ENCODE measurements around the gene RERE. TPM values are rescaled to one million over a fixed set of nuclear protein-coding genes. Genes with fewer than 3 reads are reported as not detected.
"Not testable (repeated sequence)": the region's sequence is repeated elsewhere in the genome, so short reads cannot be mapped to it uniquely, and the experiment has no call there.

The RERE gene
- total RNA-seq, 2 donors from 2014 or later, result 74.5 to 128 TPM

DNA sequence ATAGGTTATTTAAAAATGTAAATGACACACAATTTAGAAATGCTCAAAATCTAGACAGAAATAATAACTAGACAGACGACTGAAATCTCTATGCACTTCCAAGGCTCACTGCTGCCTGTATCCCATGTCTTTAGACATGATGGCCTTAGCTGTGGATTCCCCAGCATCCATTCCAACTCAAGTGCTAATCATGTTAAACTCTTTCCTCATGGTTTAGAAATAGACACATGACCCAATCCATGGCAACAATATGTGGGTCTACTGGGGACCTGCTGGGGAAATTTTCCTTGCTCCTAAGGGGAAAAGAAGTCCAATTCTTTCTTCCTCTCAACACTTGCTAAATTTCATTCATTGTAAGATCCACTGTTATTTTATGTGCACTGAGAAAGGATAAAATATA lies 311.0 kb downstream of the RERE start:
- intact Hi-C loops (cut with DNase I), result no loop called here
- 80 to 85% methylated on average over 1 of the region's 1 CpG for WGBS, 2 donors
- Histone ChIP-seq H3K36me3 (replicated peaks in 1 of 2; ENCODE audit: insufficient read depth in 1 of 2, low read depth in 2 of 2) (no peaks in the 10 kb centered on the region), H3K4me1 (no peaks in the 10 kb centered on the region), H3K27ac (no peak overlapping the region), H3K4me3 (no peak overlapping the region), H3K9me3 (no peaks in the 10 kb centered on the region), H3K27me3 (no peaks in the 10 kb centered on the region)
- no peak for ATAC-seq
- no peak for DNase-seq
- TF ChIP-seq, protein P1, sequence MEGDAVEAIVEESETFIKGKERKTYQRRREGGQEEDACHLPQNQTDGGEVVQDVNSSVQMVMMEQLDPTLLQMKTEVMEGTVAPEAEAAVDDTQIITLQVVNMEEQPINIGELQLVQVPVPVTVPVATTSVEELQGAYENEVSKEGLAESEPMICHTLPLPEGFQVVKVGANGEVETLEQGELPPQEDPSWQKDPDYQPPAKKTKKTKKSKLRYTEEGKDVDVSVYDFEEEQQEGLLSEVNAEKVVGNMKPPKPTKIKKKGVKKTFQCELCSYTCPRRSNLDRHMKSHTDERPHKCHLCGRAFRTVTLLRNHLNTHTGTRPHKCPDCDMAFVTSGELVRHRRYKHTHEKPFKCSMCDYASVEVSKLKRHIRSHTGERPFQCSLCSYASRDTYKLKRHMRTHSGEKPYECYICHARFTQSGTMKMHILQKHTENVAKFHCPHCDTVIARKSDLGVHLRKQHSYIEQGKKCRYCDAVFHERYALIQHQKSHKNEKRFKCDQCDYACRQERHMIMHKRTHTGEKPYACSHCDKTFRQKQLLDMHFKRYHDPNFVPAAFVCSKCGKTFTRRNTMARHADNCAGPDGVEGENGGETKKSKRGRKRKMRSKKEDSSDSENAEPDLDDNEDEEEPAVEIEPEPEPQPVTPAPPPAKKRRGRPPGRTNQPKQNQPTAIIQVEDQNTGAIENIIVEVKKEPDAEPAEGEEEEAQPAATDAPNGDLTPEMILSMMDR (IDR thresholded peaks at IDR 0.05), result no peak
- TF ChIP-seq POLR2A (IDR thresholded peaks at IDR 0.05), result no peak

DNA sequence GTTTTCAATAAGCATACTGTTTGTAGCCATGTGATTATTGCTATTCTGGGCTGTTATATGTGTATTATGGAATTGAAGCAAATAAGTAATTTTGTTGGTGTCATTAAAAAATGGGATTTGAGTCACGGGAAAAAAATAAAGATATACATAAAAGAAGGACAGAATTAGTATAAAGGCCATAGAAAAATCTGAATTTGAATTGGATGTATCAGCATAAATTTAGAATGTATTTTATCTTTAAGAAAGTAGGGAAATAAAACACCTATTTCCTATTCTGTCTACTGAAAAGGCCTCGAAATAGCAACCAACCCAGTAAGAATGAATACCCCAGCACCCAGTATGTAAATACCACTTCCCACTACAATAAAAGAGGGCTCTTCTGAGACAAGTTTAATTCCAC lies 313.6 kb downstream of the RERE start:
- H3K27ac ChIP-seq, result no peak overlapping the region
- no peaks in the 10 kb centered on the region for H3K4me1 ChIP-seq
- intact Hi-C loops (cut with DNase I), result no loop called here
- H3K4me3 ChIP-seq, result no peak overlapping the region
- DNase-seq, result no peak
- TF ChIP-seq, protein P1 (IDR thresholded peaks at IDR 0.05), result no peak
- TF ChIP-seq POLR2A (IDR thresholded peaks at IDR 0.05), result no peak
- WGBS, 2 donors, result 95 to 100% methylated on average over 2 of the region's 2 CpGs
- H3K27me3 ChIP-seq, result no peaks in the 10 kb centered on the region
- no peak for ATAC-seq
- H3K36me3 ChIP-seq (replicated peaks in 1 of 2; ENCODE audit: insufficient read depth in 1 of 2, low read depth in 2 of 2), result peaks cover 0 to 4% of the 10 kb centered on the region in 2 donors
- no peaks in the 10 kb centered on the region for H3K9me3 ChIP-seq

DNA sequence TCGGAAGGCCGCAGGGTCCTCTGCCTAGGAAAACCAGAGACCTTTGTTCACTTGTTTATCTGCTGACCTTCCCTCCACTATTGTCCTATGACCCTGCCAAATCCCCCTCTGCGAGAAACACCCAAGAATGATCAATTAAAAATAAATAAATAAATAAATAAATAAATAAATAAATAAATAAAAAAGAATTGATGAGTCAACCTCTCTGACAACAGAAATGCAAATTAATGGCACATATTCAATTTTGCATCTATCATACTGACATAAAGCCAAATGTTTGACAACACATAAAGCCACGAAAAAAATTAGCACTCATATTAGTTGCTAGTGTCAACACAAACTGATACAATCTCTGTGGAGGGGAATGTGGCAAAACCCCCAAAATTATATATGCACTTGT lies 314.5 kb downstream of the RERE start:
- H3K27me3 ChIP-seq; H3K4me3 ChIP-seq; H3K27ac ChIP-seq; ATAC-seq; intact Hi-C loops (cut with DNase I); H3K36me3 ChIP-seq (replicated peaks in 1 of 2; ENCODE audit: insufficient read depth in 1 of 2, low read depth in 2 of 2); H3K9me3 ChIP-seq; H3K4me1 ChIP-seq; DNase-seq: not testable (repeated sequence)
- WGBS, 2 donors, result 90 to 92% methylated on average over 4 of the region's 4 CpGs

DNA sequence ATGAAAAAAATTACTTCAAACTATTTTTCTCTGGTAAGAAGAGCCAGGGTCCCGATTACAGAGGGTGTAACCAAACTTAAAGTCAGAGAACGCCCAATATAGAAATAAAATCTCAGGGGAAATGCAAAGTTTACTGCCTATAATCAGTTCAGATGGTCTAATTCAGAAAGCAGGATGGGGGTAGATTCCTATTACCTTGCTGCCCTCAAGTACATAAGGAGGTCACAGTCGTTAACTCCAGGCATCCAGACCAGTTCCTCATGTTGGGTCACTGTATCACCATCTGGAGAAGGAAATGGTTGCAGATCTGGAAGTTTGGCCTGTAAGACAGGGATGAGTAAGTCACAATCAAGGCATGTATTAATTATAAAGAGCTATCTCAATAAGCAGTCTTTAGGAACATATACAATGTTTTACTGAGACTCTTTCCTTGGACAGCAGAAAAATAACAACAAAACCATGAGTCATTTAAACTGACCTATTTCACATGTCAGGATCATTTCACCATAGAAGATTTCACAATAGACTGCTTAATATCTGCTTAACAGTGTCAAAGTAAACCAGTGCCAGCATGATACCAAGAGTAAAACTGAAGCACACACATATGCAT lies 320.1 kb downstream of the RERE start:
- Histone ChIP-seq H3K27ac (no peak overlapping the region), H3K27me3 (no peaks in the 10 kb centered on the region), H3K36me3 (replicated peaks in 1 of 2; ENCODE audit: insufficient read depth in 1 of 2, low read depth in 2 of 2) (peaks cover 7 to 12% of the 10 kb centered on the region in 2 donors), H3K9me3 (no peaks in the 10 kb centered on the region), H3K4me3 (no peak overlapping the region), H3K4me1 (no peaks in the 10 kb centered on the region)
- no peak for ATAC-seq
- intact Hi-C loops (cut with DNase I), result no loop called here
- no peak for DNase-seq
- TF ChIP-seq POLR2A (IDR thresholded peaks at IDR 0.05), result no peak
- TF ChIP-seq, protein P1 (IDR thresholded peaks at IDR 0.05), result no peak
- WGBS, 2 donors, result 68 to 78% methylated on average over 3 of the region's 3 CpGs

DNA sequence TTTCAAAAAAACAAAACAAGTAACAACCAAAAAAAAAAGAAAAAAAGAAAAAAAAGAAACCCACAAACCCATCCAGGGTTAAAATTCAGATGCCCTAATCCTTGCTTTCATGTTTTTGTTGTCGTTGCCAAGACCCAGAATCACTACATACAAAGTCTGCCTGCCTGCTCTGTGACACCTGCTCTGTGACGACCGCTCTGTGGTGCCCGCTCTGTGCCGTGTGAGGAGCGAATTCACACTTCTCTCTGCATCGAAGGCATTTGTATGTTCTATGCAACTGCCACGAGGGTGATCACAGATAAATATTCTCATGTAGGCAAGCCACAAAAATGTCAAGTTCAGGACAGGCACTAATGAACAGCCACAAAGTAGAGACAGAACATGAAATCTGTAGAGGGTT lies 321.0 kb downstream of the RERE start:
- Histone ChIP-seq H3K27me3 (no peaks in the 10 kb centered on the region), H3K4me3 (no peak overlapping the region), H3K4me1 (no peaks in the 10 kb centered on the region), H3K36me3 (replicated peaks in 1 of 2; ENCODE audit: insufficient read depth in 1 of 2, low read depth in 2 of 2) (peaks cover 7 to 12% of the 10 kb centered on the region in 2 donors), H3K27ac (no peak overlapping the region), H3K9me3 (no peaks in the 10 kb centered on the region)
- intact Hi-C loops (cut with DNase I), result no loop called here
- ATAC-seq (no peak), DNase-seq (no peak)
- TF ChIP-seq, protein P1 (IDR thresholded peaks at IDR 0.05), result no peak
- no peak for TF ChIP-seq POLR2A (IDR thresholded peaks at IDR 0.05)
- 75 to 82% methylated on average over 8 of the region's 8 CpGs for WGBS, 2 donors

Data from body of pancreas (tissue), 4 donors.